ENCODE measurements around the gene FAM110D.

DNA sequence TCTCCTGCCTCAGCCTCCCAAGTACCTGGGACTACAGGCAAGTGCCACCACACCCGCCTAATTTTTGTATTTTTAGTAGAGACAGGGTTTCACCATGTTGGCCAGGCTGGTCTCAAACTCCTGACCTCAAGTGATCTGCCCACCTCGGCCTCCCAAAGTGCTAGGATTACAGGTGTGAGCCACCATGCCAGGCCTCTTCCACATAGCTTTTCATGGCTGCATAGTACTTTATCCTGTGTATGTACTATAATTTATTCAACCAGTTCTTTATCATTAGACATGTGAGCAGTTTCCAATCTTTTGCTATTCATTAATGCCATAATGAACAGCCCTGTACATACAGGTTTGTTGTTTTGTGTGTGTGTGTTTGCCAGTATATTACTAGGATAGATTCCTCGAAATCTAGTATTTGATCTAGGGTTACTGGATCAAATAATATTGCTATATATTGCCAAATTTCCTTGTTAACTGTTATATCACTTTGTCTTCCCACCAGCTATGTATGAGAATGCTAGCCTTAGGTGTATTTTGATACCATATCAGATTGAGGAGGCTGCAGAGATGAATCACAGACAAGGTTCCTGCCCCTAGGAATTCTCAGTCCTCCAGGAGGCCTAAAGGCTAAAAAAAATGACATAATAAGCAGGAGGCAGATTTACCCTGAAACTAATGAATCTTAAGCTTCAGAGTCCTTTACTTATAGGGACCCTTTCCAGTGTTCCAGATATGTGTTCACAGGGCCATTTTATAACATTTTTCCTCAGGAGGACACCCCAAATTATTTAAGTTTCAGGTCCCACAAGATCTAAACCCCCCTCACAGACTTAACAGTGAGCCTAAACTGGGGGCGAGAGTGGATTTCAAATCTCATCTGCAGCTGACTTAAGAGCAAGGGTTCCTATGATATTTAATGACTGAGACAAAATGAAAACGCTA lies 49.4 kb upstream of the FAM110D start:
- TF ChIP-seq, protein P1, sequence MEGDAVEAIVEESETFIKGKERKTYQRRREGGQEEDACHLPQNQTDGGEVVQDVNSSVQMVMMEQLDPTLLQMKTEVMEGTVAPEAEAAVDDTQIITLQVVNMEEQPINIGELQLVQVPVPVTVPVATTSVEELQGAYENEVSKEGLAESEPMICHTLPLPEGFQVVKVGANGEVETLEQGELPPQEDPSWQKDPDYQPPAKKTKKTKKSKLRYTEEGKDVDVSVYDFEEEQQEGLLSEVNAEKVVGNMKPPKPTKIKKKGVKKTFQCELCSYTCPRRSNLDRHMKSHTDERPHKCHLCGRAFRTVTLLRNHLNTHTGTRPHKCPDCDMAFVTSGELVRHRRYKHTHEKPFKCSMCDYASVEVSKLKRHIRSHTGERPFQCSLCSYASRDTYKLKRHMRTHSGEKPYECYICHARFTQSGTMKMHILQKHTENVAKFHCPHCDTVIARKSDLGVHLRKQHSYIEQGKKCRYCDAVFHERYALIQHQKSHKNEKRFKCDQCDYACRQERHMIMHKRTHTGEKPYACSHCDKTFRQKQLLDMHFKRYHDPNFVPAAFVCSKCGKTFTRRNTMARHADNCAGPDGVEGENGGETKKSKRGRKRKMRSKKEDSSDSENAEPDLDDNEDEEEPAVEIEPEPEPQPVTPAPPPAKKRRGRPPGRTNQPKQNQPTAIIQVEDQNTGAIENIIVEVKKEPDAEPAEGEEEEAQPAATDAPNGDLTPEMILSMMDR (IDR thresholded peaks at IDR 0.05), result no peak
- TF ChIP-seq POLR2A (IDR thresholded peaks at IDR 0.05), result no peak

All from thyroid gland (tissue), 4 donors.